Central memory CD8-positive, alpha-beta T cell (primary cell): ENCODE data around the gene TST.

ENCODE experiments used
- ATAC-seq: fragments of 150-1000 bp; cut with Tn5 transposase; replicated peaks from 2 replicates; pipeline ENCODE4 v1.10.0; 2022; ENCODE audit warnings: mild to moderate bottlenecking, moderate FRiP score, moderate number of reproducible peaks; ENCODE audit not compliant: poor library complexity, severe bottlenecking; ENCODE audit errors: extremely low read depth
- DNase-seq, 2 donors: peaks; one replicate each; pipeline ENCODE4 v3.0.0; 2021; ENCODE audit warnings: low spot score in 2 of 2
- H3K27ac Mint-ChIP-seq: one replicate; pipeline ENCODE4 v1.8.0; 2022; ENCODE audit warnings: low read depth, mild to moderate bottlenecking, moderate library complexity, mixed read lengths
- H3K27me3 Mint-ChIP-seq: one replicate; pipeline ENCODE4 v1.8.0; 2022; ENCODE audit warnings: mixed read lengths
- H3K36me3 Mint-ChIP-seq: one replicate; pipeline ENCODE4 v1.8.0; 2022; ENCODE audit warnings: mild to moderate bottlenecking, moderate library complexity, mixed read lengths; ENCODE audit not compliant: insufficient read depth
- H3K4me1 Mint-ChIP-seq: one replicate; pipeline ENCODE4 v1.8.0; 2022; ENCODE audit warnings: mixed read lengths
- H3K4me3 Mint-ChIP-seq: one replicate; pipeline ENCODE4 v1.8.0; 2022; ENCODE audit warnings: mild to moderate bottlenecking, moderate library complexity, mixed read lengths
- H3K9me3 Mint-ChIP-seq: one replicate; pipeline ENCODE4 v1.8.0; 2022; ENCODE audit warnings: mixed read lengths

TST gene

GRCh38 chr22:37022483-37023337, 3.5 kb upstream of the TST start:
- Mint-ChIP-seq H3K9me3 (no peaks in the 10 kb centered on the region), H3K27ac (no peak overlapping the region), H3K4me1 (peaks cover 18% of the 10 kb centered on the region), H3K27me3 (no peaks in the 10 kb centered on the region), H3K4me3 (no peak overlapping the region), H3K36me3 (no peaks in the 10 kb centered on the region)
- DNase-seq (no peak), ATAC-seq (no peak)

- Mint-ChIP-seq H3K4me3 (peak overlapping the region; percentile 59), H3K27ac (no peak overlapping the region), H3K27me3 (no peaks in the 10 kb centered on the region), H3K36me3 (peaks cover 1% of the 10 kb centered on the region), H3K4me1 (peaks cover 18% of the 10 kb centered on the region), H3K9me3 (no peaks in the 10 kb centered on the region)
- DNase-seq (peak; percentile 21 to 40), ATAC-seq (peak; percentile 45)
Measured at GRCh38 chr22:37021710-37022482, 2.6 kb upstream of the TST start.

GRCh38 chr22:37021041-37021440, 1.8 kb upstream of the TST start:
- peaks cover 18% of the 10 kb centered on the region for H3K4me1 Mint-ChIP-seq
- H3K9me3 Mint-ChIP-seq = no peaks in the 10 kb centered on the region
- no peaks in the 10 kb centered on the region for H3K27me3 Mint-ChIP-seq
- no peak for ATAC-seq
- no peak for DNase-seq
- peaks cover 2% of the 10 kb centered on the region for H3K36me3 Mint-ChIP-seq
- no peak overlapping the region for H3K27ac Mint-ChIP-seq
- peak overlapping the region; percentile 18 for H3K4me3 Mint-ChIP-seq

GRCh38 chr22:37020192-37020479, 889 bp upstream of the TST start:
- H3K27me3 Mint-ChIP-seq = no peaks in the 10 kb centered on the region
- no peaks in the 10 kb centered on the region for H3K9me3 Mint-ChIP-seq
- no peak for DNase-seq
- H3K4me1 Mint-ChIP-seq = peaks cover 16% of the 10 kb centered on the region
- H3K36me3 Mint-ChIP-seq = peaks cover 2% of the 10 kb centered on the region
- ATAC-seq = no peak
- H3K27ac Mint-ChIP-seq = peak overlapping the region; percentile 35
- H3K4me3 Mint-ChIP-seq = peak overlapping the region; percentile 85

- Mint-ChIP-seq H3K4me3 (peak overlapping the region; percentile 85), H3K9me3 (no peaks in the 10 kb centered on the region), H3K27me3 (no peaks in the 10 kb centered on the region), H3K27ac (peak overlapping the region; percentile 46), H3K36me3 (peaks cover 2% of the 10 kb centered on the region), H3K4me1 (peaks cover 11% of the 10 kb centered on the region)
- DNase-seq = no peak
- no peak for ATAC-seq
Measured at GRCh38 chr22:37018815-37019308, 385 bp downstream of the TST start.

GRCh38 chr22:37018086-37018814, 997 bp downstream of the TST start:
- no peak for ATAC-seq
- Mint-ChIP-seq H3K4me1 (peaks cover 11% of the 10 kb centered on the region), H3K9me3 (no peaks in the 10 kb centered on the region), H3K27me3 (no peaks in the 10 kb centered on the region), H3K36me3 (peaks cover 2% of the 10 kb centered on the region), H3K27ac (peak overlapping the region; percentile 46), H3K4me3 (peak overlapping the region; percentile 85)
- no peak for DNase-seq

GRCh38 chr22:37017356-37017755, 1.9 kb downstream of the TST start:
- Mint-ChIP-seq H3K4me3 (peak overlapping the region; percentile 85), H3K27me3 (no peaks in the 10 kb centered on the region), H3K36me3 (peaks cover 2% of the 10 kb centered on the region), H3K27ac (peak overlapping the region; percentile 19), H3K4me1 (peaks cover 11% of the 10 kb centered on the region), H3K9me3 (no peaks in the 10 kb centered on the region)
- ATAC-seq (no peak), DNase-seq (no peak)

- Mint-ChIP-seq H3K27ac (no peak overlapping the region), H3K27me3 (no peaks in the 10 kb centered on the region)
Measured at GRCh38 chr22:37016134-37016910, 2.9 kb downstream of the TST start.

GRCh38 chr22:37015587-37015878, 3.7 kb downstream of the TST start:
- peaks cover 4% of the 10 kb centered on the region for H3K4me1 Mint-ChIP-seq
- DNase-seq (no peak), ATAC-seq (no peak)
- no peak overlapping the region for H3K4me3 Mint-ChIP-seq
- H3K27me3 Mint-ChIP-seq = peaks cover under 1% of the 10 kb centered on the region
- H3K27ac Mint-ChIP-seq = no peak overlapping the region
- H3K9me3 Mint-ChIP-seq = no peaks in the 10 kb centered on the region
- H3K36me3 Mint-ChIP-seq = peaks cover 2% of the 10 kb centered on the region

More at GRCh38 chr22:37016134-37016910, 2.9 kb downstream of the TST start:
- Mint-ChIP-seq H3K4me3 (no peak overlapping the region), H3K9me3 (no peaks in the 10 kb centered on the region), H3K36me3 (peaks cover 2% of the 10 kb centered on the region), H3K4me1 (peaks cover 4% of the 10 kb centered on the region)
- ATAC-seq = no peak
- DNase-seq = no peak

GRCh38 chr22:37014835-37015586, 4.2 kb downstream of the TST start:
- DNase-seq = no peak
- Mint-ChIP-seq H3K9me3 (no peaks in the 10 kb centered on the region), H3K36me3 (peaks cover 2% of the 10 kb centered on the region), H3K27ac (no peak overlapping the region), H3K4me3 (no peak overlapping the region), H3K4me1 (peaks cover 2% of the 10 kb centered on the region), H3K27me3 (peaks cover 6% of the 10 kb centered on the region)
- ATAC-seq = no peak

- Mint-ChIP-seq H3K36me3 (peaks cover 2% of the 10 kb centered on the region), H3K27me3 (peaks cover 12% of the 10 kb centered on the region), H3K4me1 (no peaks in the 10 kb centered on the region), H3K9me3 (no peaks in the 10 kb centered on the region), H3K27ac (no peak overlapping the region), H3K4me3 (no peak overlapping the region)
- ATAC-seq (no peak), DNase-seq (no peak)
Measured at GRCh38 chr22:37014415-37014806, 4.8 kb downstream of the TST start.
